OCI-LY3 (cell line): ENCODE results near the gene NDUFAF3.

ENCODE experiments used
- EZH2phosphoT487 ChIP-seq: fragments of 200-600 bp; shearing (Covaris generic); IDR thresholded peaks from 2 replicates; pipeline ENCODE4 v1.6.1; 2018; ENCODE audit warnings: antibody characterized with exemption, mixed run types, low read depth
- TF ChIP-seq, protein P1 (sequence below): fragments of 200-600, 300-600 bp; sonication (generic); IDR thresholded peaks from 2 replicates; pipeline ENCODE4 v1.5.1; 2014; ENCODE audit warnings: antibody characterized with exemption, low read length, low read depth

DNA sequence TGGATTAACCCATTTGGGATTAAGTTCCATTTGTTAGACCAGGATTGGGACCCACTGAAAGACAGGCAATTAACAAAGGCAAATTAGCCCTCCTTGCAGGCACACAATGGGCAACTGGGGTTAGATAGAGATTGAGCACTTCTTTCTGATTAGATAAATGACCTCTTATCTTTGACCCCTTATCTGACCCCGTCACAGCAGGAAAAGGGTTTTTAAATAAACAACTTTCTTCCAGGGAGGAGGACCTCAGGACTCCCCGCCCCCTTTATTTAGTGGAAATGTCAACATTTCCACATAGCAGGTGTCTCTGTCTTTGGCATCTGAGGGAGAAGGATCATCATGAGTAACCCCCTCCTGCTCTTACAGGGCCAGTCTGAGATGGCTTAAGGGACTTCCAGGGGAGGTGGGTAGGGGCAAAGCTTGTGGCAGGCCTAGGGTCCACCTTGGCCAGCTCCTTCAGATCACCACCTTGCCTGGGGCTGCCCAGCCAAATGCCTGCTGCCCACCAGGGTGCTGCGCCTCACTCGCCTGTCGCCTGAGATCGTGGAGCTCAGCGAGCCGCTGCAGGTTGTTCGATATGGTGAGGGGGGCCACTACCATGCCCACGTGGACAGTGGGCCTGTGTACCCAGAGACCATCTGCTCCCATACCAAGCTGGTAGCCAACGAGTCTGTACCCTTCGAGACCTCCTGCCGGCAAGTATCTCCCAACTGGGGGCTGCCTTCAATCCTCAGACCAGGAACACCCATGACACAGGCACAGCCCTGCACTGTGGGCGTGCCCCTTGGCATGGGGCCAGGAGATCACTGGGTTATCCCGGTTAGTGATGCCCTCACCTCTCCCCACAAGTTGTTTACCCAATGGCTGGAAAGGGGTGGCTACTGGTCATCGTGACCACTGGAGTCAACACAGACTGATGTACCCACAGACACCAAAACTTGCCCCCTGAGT lies 17.3 kb upstream of the NDUFAF3 start:
- TF ChIP-seq, protein P1, sequence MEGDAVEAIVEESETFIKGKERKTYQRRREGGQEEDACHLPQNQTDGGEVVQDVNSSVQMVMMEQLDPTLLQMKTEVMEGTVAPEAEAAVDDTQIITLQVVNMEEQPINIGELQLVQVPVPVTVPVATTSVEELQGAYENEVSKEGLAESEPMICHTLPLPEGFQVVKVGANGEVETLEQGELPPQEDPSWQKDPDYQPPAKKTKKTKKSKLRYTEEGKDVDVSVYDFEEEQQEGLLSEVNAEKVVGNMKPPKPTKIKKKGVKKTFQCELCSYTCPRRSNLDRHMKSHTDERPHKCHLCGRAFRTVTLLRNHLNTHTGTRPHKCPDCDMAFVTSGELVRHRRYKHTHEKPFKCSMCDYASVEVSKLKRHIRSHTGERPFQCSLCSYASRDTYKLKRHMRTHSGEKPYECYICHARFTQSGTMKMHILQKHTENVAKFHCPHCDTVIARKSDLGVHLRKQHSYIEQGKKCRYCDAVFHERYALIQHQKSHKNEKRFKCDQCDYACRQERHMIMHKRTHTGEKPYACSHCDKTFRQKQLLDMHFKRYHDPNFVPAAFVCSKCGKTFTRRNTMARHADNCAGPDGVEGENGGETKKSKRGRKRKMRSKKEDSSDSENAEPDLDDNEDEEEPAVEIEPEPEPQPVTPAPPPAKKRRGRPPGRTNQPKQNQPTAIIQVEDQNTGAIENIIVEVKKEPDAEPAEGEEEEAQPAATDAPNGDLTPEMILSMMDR = no peak
- no peak for TF ChIP-seq EZH2phosphoT487
